Neural cell (in vitro differentiated cells): ENCODE measurements around the gene EFCAB8. TPM values are rescaled to one million over a fixed set of nuclear protein-coding genes. Genes with fewer than 3 reads are reported as not detected.

Experiments used
- H2AFZ ChIP-seq: fragments of 200-600, 300-800 bp; sonication (generic), shearing (Covaris generic); 2 replicates; pipeline ENCODE4 v1.6.0; 2014; ENCODE audit warnings: low read depth, mild to moderate bottlenecking, antibody characterized with exemption, low read length, moderate library complexity
- H3F3A ChIP-seq: fragments of 200-600 bp; shearing (Covaris generic); 2 replicates; pipeline ENCODE4 v1.6.1; 2016; ENCODE audit warnings: mild to moderate bottlenecking, moderate library complexity, mixed read lengths, antibody characterized with exemption, low read length; ENCODE audit not compliant: insufficient read depth, poor library complexity, severe bottlenecking
- H3K27ac ChIP-seq: fragments of 200-600, 300-800 bp; sonication (generic), shearing (Covaris generic); 2 replicates; pipeline ENCODE4 v1.5.1; 2014; ENCODE audit warnings: mild to moderate bottlenecking, low read length, moderate library complexity
- H3K27me3 ChIP-seq: fragments of 300-800, 200-600 bp; sonication (generic), shearing (Covaris generic); 2 replicates; pipeline ENCODE4 v1.6.0; 2014; ENCODE audit warnings: mild to moderate bottlenecking, low read depth, low read length, moderate library complexity; ENCODE audit not compliant: insufficient read depth
- H3K36me3 ChIP-seq: fragments of 300-800, 200-600 bp; sonication (generic), shearing (Covaris generic); 2 replicates; pipeline ENCODE4 v1.5.1; 2014; ENCODE audit warnings: mild to moderate bottlenecking, antibody characterized with exemption, low read length, moderate library complexity; ENCODE audit not compliant: insufficient read depth
- H3K4me2 ChIP-seq: fragments of 300-800, 200-600 bp; sonication (generic), shearing (Covaris generic); 2 replicates; pipeline ENCODE4 v1.6.0; 2014; ENCODE audit warnings: mild to moderate bottlenecking, low read length
- H3K4me3 ChIP-seq: fragments of 300-800, 200-600 bp; sonication (generic), shearing (Covaris generic); 2 replicates; pipeline ENCODE4 v1.5.1; 2014; ENCODE audit warnings: mild to moderate bottlenecking, low read length, moderate library complexity
- H3K79me2 ChIP-seq: fragments of 200-600 bp; shearing (Covaris generic); replicated peaks from 2 replicates; pipeline ENCODE4 v1.6.0; 2014; ENCODE audit warnings: mild to moderate bottlenecking, low read length, moderate library complexity; ENCODE audit not compliant: insufficient read depth
- H3K9ac ChIP-seq: fragments of 300-800, 200-600 bp; sonication (generic), shearing (Covaris generic); 2 replicates; pipeline ENCODE4 v1.6.1; 2016; ENCODE audit warnings: mild to moderate bottlenecking, low read length, mixed read lengths
- H3K9me2 ChIP-seq: fragments of 200-600 bp; shearing (Covaris generic); 2 replicates; pipeline ENCODE4 v1.6.1; 2016; ENCODE audit warnings: mild to moderate bottlenecking, low read length, mixed read lengths; ENCODE audit not compliant: insufficient read depth
- H3K9me3 ChIP-seq: fragments of 200-600, 300-800 bp; sonication (generic), shearing (Covaris generic); 2 replicates; pipeline ENCODE4 v1.6.1; 2016; ENCODE audit warnings: mild to moderate bottlenecking, mixed run types, low read length, moderate library complexity, mixed read lengths
- H4K20me1 ChIP-seq: fragments of 200-600 bp; shearing (Covaris generic); 2 replicates; pipeline ENCODE4 v1.6.1; 2016; ENCODE audit warnings: mild to moderate bottlenecking, mixed run types; ENCODE audit not compliant: insufficient read depth
- CTCF ChIP-seq: fragments of 450-650 bp; IDR thresholded peaks from 2 replicates; pipeline ENCODE4 v1.5.1; 2014; ENCODE audit warnings: antibody characterized with exemption, mild to moderate bottlenecking, moderate library complexity; ENCODE audit not compliant: poor library complexity, severe bottlenecking
- EP300 ChIP-seq: fragments of 450-650 bp; conservative IDR thresholded peaks from 2 replicates; pipeline ENCODE4 v1.6.1; 2014; ENCODE audit warnings: antibody characterized with exemption, mild to moderate bottlenecking, moderate library complexity; ENCODE audit not compliant: poor library complexity, severe bottlenecking
- EZH2 ChIP-seq: fragments of 200-600, 300-800 bp; shearing (Covaris generic), sonication (generic); IDR thresholded peaks from 2 replicates; pipeline ENCODE4 v1.6.1; 2014; ENCODE audit warnings: antibody characterized with exemption, low read length, borderline replicate concordance, mild to moderate bottlenecking; ENCODE audit not compliant: insufficient read depth, poor library complexity, severe bottlenecking
- MXI1 ChIP-seq: fragments of 450-650 bp; conservative IDR thresholded peaks from 2 replicates; pipeline ENCODE4 v1.6.1; 2014; ENCODE audit warnings: antibody characterized with exemption, mild to moderate bottlenecking; ENCODE audit not compliant: poor library complexity, severe bottlenecking
- POLR2AphosphoS5 ChIP-seq: IDR thresholded peaks from 2 replicates; pipeline ENCODE4 v1.6.1; 2012
- RAD21 ChIP-seq: fragments of 450-650 bp; conservative IDR thresholded peaks from 2 replicates; pipeline ENCODE4 v1.6.1; 2014; ENCODE audit warnings: antibody characterized with exemption, mild to moderate bottlenecking, moderate library complexity
- REST ChIP-seq: IDR thresholded peaks from 2 replicates; pipeline ENCODE4 v1.6.1; 2012; ENCODE audit warnings: borderline replicate concordance
- SMC3 ChIP-seq: fragments of 450-650 bp; conservative IDR thresholded peaks from 2 replicates; pipeline ENCODE4 v1.6.1; 2014; ENCODE audit warnings: antibody characterized with exemption, mild to moderate bottlenecking, moderate library complexity; ENCODE audit not compliant: poor library complexity
- TAF1 ChIP-seq: IDR thresholded peaks from 2 replicates; pipeline ENCODE4 v1.6.1; 2012; ENCODE audit warnings: low read depth
- polyA plus RNA-seq: library from polyadenylated mRNA; depleted of rRNA; stranded (reverse); fragments of >200 nt; gene quantifications from 2 replicates; pipeline ENCODE4 v1.2.3, GENCODE V29; 2014

The EFCAB8 gene
- polyA plus RNA-seq, 1 donor from 2014 or later: not detected

GRCh38 chr20:32907886-32908285 lies 49.2 kb downstream of the EFCAB8 start:
- H3K27ac ChIP-seq: no peak overlapping the region
- H3F3A ChIP-seq: no peaks in the 10 kb centered on the region
- H3K4me2 ChIP-seq: no peak overlapping the region
- no peak overlapping the region for H2AFZ ChIP-seq
- no peak overlapping the region for H3K4me3 ChIP-seq
- no peaks in the 10 kb centered on the region for H3K9me3 ChIP-seq
- H3K79me2 ChIP-seq: no peaks in the 10 kb centered on the region
- no peaks in the 10 kb centered on the region for H3K27me3 ChIP-seq
- no peaks in the 10 kb centered on the region for H4K20me1 ChIP-seq
- H3K36me3 ChIP-seq: no peaks in the 10 kb centered on the region
- no peak overlapping the region for H3K9ac ChIP-seq
- no peaks in the 10 kb centered on the region for H3K9me2 ChIP-seq
- TF ChIP-seq SMC3 (no peak), RAD21 (no peak), CTCF (no peak), MXI1 (no peak), POLR2AphosphoS5 (no peak), EP300 (no peak), TAF1 (no peak), REST (no peak), EZH2 (no peak)

- TF ChIP-seq EZH2 (no peak), CTCF (no peak), EP300 (no peak), RAD21 (no peak), POLR2AphosphoS5 (no peak), REST (no peak), TAF1 (no peak), MXI1 (no peak), SMC3 (no peak)
- Histone ChIP-seq H3K9me3 (no peaks in the 10 kb centered on the region), H3K9ac (no peak overlapping the region), H3K79me2 (no peaks in the 10 kb centered on the region), H3K4me3 (no peak overlapping the region), H3K4me2 (no peak overlapping the region), H3K9me2 (no peaks in the 10 kb centered on the region), H2AFZ (no peak overlapping the region), H3K36me3 (no peaks in the 10 kb centered on the region), H3F3A (no peaks in the 10 kb centered on the region), H4K20me1 (no peaks in the 10 kb centered on the region), H3K27me3 (no peaks in the 10 kb centered on the region), H3K27ac (no peak overlapping the region)
Measured at GRCh38 chr20:32908334-32909292, 49.9 kb downstream of the EFCAB8 start.
